Choroid plexus epithelial cell (primary cell): ENCODE data around the gene MYRF.

Experiments used
- DNase-seq: peaks from one replicate; pipeline ENCODE4 v3.0.0-alpha.2; 2010; ENCODE audit warnings: low read depth
- H3K4me3 ChIP-seq: 2 replicates; pipeline ENCODE4 v1.5.1; 2011; ENCODE audit warnings: low read depth, mild to moderate bottlenecking, control low read depth, low read length, moderate library complexity
- TF ChIP-seq, protein P1 (sequence below): conservative IDR thresholded peaks from 2 replicates; pipeline ENCODE4 v1.5.1; 2011; ENCODE audit warnings: low read depth, mild to moderate bottlenecking, control low read depth, inconsistent platforms, low read length, moderate library complexity

MYRF gene

DNA sequence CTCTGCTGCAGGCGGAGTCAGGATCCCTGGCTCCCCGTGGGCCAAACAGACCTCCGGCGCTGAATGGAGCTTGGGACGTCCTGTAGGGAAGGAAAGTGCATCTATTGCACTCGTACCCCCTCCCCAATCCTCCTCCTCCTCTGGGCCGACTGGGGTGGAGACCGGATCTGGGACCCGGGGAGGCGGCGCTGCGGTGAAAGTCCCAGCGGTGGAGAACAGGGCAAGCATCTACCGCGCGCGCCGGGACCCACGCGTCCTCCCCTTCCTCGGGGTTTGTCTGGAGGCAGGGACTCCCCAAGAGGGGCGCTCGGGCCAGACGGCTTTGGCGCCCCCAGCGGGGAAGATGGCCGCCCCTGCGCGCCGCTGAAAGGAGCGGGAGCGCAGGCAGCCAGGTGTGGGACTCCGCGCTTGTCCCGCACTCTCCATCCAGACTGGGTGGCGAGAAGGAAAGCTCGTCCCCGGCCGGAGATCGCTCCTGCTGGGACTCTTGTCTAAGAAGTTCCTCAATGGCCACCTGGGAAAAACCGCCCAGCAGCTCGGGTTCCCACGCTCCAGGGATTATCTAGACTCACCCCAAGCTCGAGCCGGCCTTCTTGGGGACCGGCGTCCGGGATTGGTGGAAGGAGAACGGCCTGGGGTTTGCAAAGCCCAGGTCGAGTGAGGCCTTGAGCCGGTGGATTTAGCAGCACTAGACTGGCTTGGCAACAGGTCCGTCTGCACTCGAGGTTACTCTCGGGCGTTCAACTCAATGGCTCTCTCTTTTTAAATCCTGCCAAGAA is 76.4 kb downstream of the MYRF start:
- TF ChIP-seq, protein P1, sequence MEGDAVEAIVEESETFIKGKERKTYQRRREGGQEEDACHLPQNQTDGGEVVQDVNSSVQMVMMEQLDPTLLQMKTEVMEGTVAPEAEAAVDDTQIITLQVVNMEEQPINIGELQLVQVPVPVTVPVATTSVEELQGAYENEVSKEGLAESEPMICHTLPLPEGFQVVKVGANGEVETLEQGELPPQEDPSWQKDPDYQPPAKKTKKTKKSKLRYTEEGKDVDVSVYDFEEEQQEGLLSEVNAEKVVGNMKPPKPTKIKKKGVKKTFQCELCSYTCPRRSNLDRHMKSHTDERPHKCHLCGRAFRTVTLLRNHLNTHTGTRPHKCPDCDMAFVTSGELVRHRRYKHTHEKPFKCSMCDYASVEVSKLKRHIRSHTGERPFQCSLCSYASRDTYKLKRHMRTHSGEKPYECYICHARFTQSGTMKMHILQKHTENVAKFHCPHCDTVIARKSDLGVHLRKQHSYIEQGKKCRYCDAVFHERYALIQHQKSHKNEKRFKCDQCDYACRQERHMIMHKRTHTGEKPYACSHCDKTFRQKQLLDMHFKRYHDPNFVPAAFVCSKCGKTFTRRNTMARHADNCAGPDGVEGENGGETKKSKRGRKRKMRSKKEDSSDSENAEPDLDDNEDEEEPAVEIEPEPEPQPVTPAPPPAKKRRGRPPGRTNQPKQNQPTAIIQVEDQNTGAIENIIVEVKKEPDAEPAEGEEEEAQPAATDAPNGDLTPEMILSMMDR = peak; percentile 55
- peak overlapping the region; percentile 67 for H3K4me3 ChIP-seq
- peak; percentile 58 for DNase-seq

DNA sequence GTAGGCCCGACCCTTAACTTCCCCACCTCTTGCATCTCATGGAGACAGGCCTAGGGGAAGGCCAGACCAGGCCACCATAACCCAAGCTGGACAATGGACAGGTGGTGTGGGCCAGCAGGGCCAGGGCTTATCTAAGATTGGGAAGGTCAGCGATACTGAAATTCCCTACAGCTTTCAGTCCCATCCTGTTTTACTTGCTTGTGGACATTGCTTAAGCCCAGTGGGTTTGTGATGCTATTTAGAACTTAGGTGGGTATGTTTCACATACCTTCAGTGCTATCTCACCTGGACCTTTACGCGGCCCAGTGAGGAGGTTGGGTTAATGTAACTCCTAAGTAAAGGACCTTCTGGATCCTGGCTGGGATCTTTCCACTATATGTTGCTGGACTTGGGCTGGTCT is 77.4 kb downstream of the MYRF start:
- DNase-seq = no peak
- H3K4me3 ChIP-seq = peak overlapping the region; percentile 67
- TF ChIP-seq, protein P1 = no peak

DNA sequence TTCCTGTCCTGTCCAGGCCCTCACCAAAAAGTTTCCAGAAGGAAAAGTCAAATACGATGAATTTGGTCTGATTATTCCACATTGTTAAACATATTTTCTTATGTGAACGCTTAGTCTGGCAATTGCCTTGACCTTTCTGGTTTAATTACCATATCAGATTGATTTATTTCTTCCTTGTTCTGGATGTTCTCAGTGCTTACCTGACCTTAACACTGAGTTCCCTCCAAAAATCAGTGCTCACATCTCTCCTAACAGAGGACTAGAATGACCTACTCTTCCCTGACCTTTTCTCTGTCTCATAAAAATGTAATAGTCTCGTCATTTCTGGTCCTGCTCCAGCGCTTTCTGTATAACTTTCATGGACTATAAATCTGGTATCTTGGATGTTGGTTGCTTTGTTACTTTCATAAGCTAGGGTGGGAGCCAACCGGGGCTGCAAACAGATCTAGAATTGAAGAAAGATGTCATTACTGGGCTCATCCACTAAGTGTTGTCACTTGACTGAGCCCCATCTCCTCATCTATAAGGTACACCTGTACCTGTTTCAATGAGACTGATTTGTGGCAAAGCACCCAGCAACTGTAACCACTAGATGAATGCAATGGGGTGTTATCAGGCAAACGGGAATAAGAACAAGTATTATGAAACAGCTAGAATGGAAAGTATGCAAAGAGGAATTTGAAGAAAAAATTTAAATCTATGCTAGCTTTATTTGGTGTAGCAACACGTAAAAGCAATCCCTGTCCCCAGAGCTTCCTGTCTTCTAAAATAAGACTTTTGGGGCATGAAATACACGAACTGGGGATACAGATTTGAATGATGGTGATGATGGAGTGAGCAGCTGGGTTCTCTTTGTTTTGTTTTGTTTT is 78.0 kb downstream of the MYRF start:
- H3K4me3 ChIP-seq = peak overlapping the region; percentile 67
- peak; percentile 67 for DNase-seq
- TF ChIP-seq, protein P1 = no peak

DNA sequence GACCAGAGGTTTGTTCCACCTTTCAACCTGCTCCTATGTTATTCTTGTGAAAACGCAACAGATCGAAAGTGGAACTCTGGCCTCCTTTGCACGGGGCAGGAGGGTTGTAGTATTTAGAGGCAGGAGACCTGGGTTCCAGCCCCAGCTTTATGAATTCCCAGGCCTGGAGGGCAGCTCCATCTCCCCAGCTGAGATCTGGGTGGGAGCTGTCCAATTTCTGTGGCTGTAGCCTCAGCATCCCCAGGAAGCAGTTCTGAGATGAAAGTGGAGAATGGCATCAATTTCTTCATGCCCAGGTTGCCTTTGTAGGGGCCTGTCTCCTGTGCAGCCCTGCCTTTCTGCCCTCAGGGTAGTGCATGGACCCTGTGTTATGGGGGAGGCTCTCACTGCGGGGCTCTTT is 79.8 kb downstream of the MYRF start:
- TF ChIP-seq, protein P1 = no peak
- DNase-seq = no peak
- H3K4me3 ChIP-seq = no peak overlapping the region

DNA sequence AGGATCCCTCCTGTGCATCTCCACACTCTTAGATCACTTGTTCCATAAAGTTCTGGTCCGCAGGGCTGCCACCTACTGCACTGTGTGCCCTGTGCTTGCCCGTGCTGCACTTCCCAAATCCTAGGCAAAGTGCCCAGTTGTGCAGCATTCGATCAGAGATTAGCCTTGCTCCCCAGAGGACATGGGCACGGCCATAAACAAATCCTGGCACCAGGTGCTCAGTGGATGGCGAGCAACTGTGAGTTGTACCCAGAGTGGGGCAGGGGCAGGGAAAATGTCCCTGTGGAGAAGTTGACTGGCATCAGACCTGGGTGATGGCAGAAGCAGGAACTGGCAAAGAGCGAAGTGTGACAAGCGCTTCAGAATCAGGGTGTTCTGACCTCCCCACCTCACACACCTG is 80.3 kb downstream of the MYRF start:
- TF ChIP-seq, protein P1 = no peak
- no peak for DNase-seq
- H3K4me3 ChIP-seq = no peak overlapping the region

DNA sequence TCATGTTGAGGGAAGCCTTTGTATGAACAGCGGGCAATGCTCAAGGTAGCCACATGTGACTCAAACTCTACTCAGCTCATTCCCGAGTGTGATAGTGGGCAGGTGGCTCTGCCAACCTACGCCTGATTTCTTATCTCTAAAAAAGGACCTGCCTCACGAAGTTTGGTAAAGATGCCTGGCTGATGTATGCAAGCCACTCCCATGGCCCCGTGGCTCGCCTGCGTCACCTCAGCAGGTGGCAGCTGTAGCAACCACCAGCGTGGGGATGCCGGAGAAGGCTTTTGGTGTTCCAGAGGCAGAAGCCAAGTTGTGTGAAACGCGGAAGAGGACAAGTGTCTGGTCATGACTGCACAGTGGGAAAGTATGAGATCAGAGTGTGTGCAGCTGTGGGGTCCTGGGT is 81.0 kb downstream of the MYRF start:
- TF ChIP-seq, protein P1 = no peak
- no peak for DNase-seq
- H3K4me3 ChIP-seq = no peak overlapping the region
